ENCODE data around the gene ANO1.

ANO1 gene

GRCh38 chr11:70087446-70088167, 9.5 kb downstream of the ANO1 start:
- no peak for ATAC-seq
- TF ChIP-seq CSDC2 (CRISPR knock-in tag; IDR thresholded peaks at IDR 0.05): no peak
- TF ChIP-seq ZFP3 (CRISPR knock-in tag; IDR thresholded peaks at IDR 0.05): no peak
- TF ChIP-seq PPARA (CRISPR knock-in tag; IDR thresholded peaks at IDR 0.05; ENCODE audit: borderline replicate concordance): no peak
- TF ChIP-seq CREB5 (CRISPR knock-in tag; IDR thresholded peaks at IDR 0.05; ENCODE audit: low read depth): no peak

GRCh38 chr11:70088735-70089250, 10.7 kb downstream of the ANO1 start:
- ATAC-seq: no peak
- no peak for TF ChIP-seq ISL1 (CRISPR knock-in tag; IDR thresholded peaks at IDR 0.05)
- TF ChIP-seq RARB (CRISPR knock-in tag; IDR thresholded peaks at IDR 0.05): no peak
- TF ChIP-seq PATZ1 (CRISPR knock-in tag; IDR thresholded peaks at IDR 0.05; ENCODE audit: borderline replicate concordance): no peak
- no peak for TF ChIP-seq ZC3H10 (CRISPR knock-in tag; IDR thresholded peaks at IDR 0.05)
- no peak for TF ChIP-seq ZNF8 (CRISPR knock-in tag; IDR thresholded peaks at IDR 0.05)
- no peak for TF ChIP-seq ZFP3 (CRISPR knock-in tag; IDR thresholded peaks at IDR 0.05)

GRCh38 chr11:70089631-70090030, 11.5 kb downstream of the ANO1 start:
- ATAC-seq: no peak
- TF ChIP-seq CSDC2 (CRISPR knock-in tag; IDR thresholded peaks at IDR 0.05) (no peak), OSR1 (CRISPR knock-in tag; IDR thresholded peaks at IDR 0.05) (no peak), ZNF70 (CRISPR knock-in tag; IDR thresholded peaks at IDR 0.05) (no peak), TOX (CRISPR knock-in tag; IDR thresholded peaks at IDR 0.05; ENCODE audit: borderline replicate concordance) (no peak), ZNF8 (CRISPR knock-in tag; IDR thresholded peaks at IDR 0.05) (no peak), GLIS3 (CRISPR knock-in tag; IDR thresholded peaks at IDR 0.05) (no peak), RARB (CRISPR knock-in tag; IDR thresholded peaks at IDR 0.05) (no peak), ARNTL (CRISPR knock-in tag; IDR thresholded peaks at IDR 0.05; ENCODE audit: borderline replicate concordance, low read depth) (no peak), ZFP3 (CRISPR knock-in tag; IDR thresholded peaks at IDR 0.05) (no peak), ESRRG (CRISPR knock-in tag; IDR thresholded peaks at IDR 0.05) (no peak), SNAI2 (CRISPR knock-in tag; IDR thresholded peaks at IDR 0.05) (no peak), ZNF565 (CRISPR knock-in tag; conservative IDR thresholded peaks at IDR 0.05; ENCODE audit: low read depth) (no peak), TCF4 (CRISPR knock-in tag; IDR thresholded peaks at IDR 0.05; ENCODE audit: borderline replicate concordance) (no peak), BACH2 (CRISPR knock-in tag; IDR thresholded peaks at IDR 0.05; ENCODE audit: borderline replicate concordance) (no peak), ZFP30 (CRISPR knock-in tag; IDR thresholded peaks at IDR 0.05) (no peak), CSRNP3 (CRISPR knock-in tag; IDR thresholded peaks at IDR 0.05) (no peak), PPARA (CRISPR knock-in tag; IDR thresholded peaks at IDR 0.05; ENCODE audit: borderline replicate concordance) (no peak), PATZ1 (CRISPR knock-in tag; IDR thresholded peaks at IDR 0.05; ENCODE audit: borderline replicate concordance) (no peak)

- no peak for ATAC-seq
- TF ChIP-seq CSDC2 (CRISPR knock-in tag; IDR thresholded peaks at IDR 0.05) (no peak), ZNF565 (CRISPR knock-in tag; conservative IDR thresholded peaks at IDR 0.05; ENCODE audit: low read depth) (no peak), OSR1 (CRISPR knock-in tag; IDR thresholded peaks at IDR 0.05) (no peak), SNAI2 (CRISPR knock-in tag; IDR thresholded peaks at IDR 0.05) (no peak), POU6F1 (CRISPR knock-in tag; IDR thresholded peaks at IDR 0.05; ENCODE audit: borderline replicate concordance, low read depth) (no peak), ZNF70 (CRISPR knock-in tag; IDR thresholded peaks at IDR 0.05) (no peak), TCF4 (CRISPR knock-in tag; IDR thresholded peaks at IDR 0.05; ENCODE audit: borderline replicate concordance) (no peak), ISL1 (CRISPR knock-in tag; IDR thresholded peaks at IDR 0.05) (no peak)
Observed at GRCh38 chr11:70090961-70091381, 12.9 kb downstream of the ANO1 start.

Data from SK-N-SH treated with all-trans-retinoic acid at 6 μM for 48 hours (cell line).